Heart right ventricle (tissue), 16 donors: ENCODE data around the gene PXDC1. TPM values are rescaled to one million over a fixed set of nuclear protein-coding genes. Genes with fewer than 3 reads are reported as not detected.
"Not testable (repeated sequence)": the region's sequence is repeated elsewhere in the genome, so short reads cannot be mapped to it uniquely, and the experiment has no call there.

Experiments
- ATAC-seq, 8 donors: fragments of 200-7000 bp; cut with Tn5 transposase; one replicate each; pipeline ENCODE4 v1.9.1; 2020; ENCODE audit warnings: mild to moderate bottlenecking in 8 of 8, moderate library complexity in 8 of 8, moderate number of reproducible peaks in 1 of 8
- DNase-seq, 2 donors: peaks; one replicate each; pipeline ENCODE4 v3.0.0-alpha.2; 2020
- H3K27ac ChIP-seq, 10 donors: fragments of 200-600 bp; sonication (generic) in 2 of 10; one replicate each; pipeline versions ENCODE4 v1.5.0 to v1.8.0; 2020 to 2022; ENCODE audit warnings: mild to moderate bottlenecking in 3 of 10
- H3K27me3 ChIP-seq, 7 donors: fragments of 200-600 bp; one replicate each; pipeline ENCODE4 v1.8.0; 2021 to 2022; ENCODE audit warnings: mild to moderate bottlenecking in 2 of 7
- H3K36me3 ChIP-seq, 9 donors: fragments of 200-600 bp; sonication (generic) in 1 of 9; one replicate each; pipeline versions ENCODE4 v1.5.0 to v1.8.0; 2020 to 2022; ENCODE audit warnings: mild to moderate bottlenecking in 2 of 9
- H3K4me1 ChIP-seq, 9 donors: fragments of 200-600 bp; sonication (generic) in 1 of 9; one replicate each; pipeline versions ENCODE4 v1.5.0 to v1.8.0; 2020 to 2022; ENCODE audit warnings: mild to moderate bottlenecking in 4 of 9
- H3K4me3 ChIP-seq, 10 donors: fragments of 200-600 bp; sonication (generic) in 2 of 10; one replicate each; pipeline versions ENCODE4 v1.5.0 to v1.8.0; 2020 to 2022; ENCODE audit warnings: mild to moderate bottlenecking in 7 of 10, moderate library complexity in 2 of 10
- H3K9me3 ChIP-seq, 11 donors: fragments of 200-600 bp in 10 of 11; sonication (generic) in 2 of 11; one replicate each; pipeline versions ENCODE4 v1.5.0 to v1.8.0; 2013 to 2022; ENCODE audit warnings: mild to moderate bottlenecking in 2 of 11, control low read depth in 1 of 11, moderate library complexity in 1 of 11
- CTCF ChIP-seq, 9 donors: fragments of 200-600 bp; sonication (generic) in 2 of 9; IDR thresholded peaks; one replicate each; pipeline versions ENCODE4 v1.5.0 to v1.8.0; 2021 to 2022; ENCODE audit warnings: antibody characterized with exemption in 9 of 9, mild to moderate bottlenecking in 5 of 9, moderate library complexity in 1 of 9
- WGBS, 2 donors: extraction: QIAGEN DNeasy Blood & Tissue Kit; methylation state at CpG; one replicate each; pipeline ENCODE4 v1.1.7; 2013; ENCODE audit warnings: inconsistent platforms in 1 of 2; 5-methylcytosine and 5-hydroxymethylcytosine counted together
- intact Hi-C, 10 donors: fragments of 100-400 bp; cut with DNase I; formaldehyde crosslinking; loops; one replicate each; pipeline versions ENCODE4 v1.11.1 to v1.14.2; 2022
- polyA plus RNA-seq, 2 donors: library from polyadenylated mRNA; stranded (reverse); fragments of 200-250 nt; gene quantifications; one replicate each; pipeline ENCODE4 v1.2.3, GENCODE V29; 2013
- total RNA-seq, 10 donors: library from RNA; stranded (reverse); fragmentation: NEBNext Ultra II Directional in 3 of 10; extraction: Animal tissue kit (Norgen Biotek cat#: 25700) in 3 of 10; gene quantifications; one replicate each; pipeline versions ENCODE4 v1.2.1 to v1.2.4, GENCODE V29; 2021 to 2023
- donor health status: Arrhythmogenic right ventricular cardiomyopathy.
- donor health status: ischemic (EF 13 %, LVEDD 7.1; RV severe dilation, severe dysfunction).
- donor health status: healthy with polysubstance abuse.
- donor health status: DM: no; HTN: yes; CAD: no.
- donor health status: DM: no; HTN: no; CAD: no.
- donor health status: ischemic (EF 25% LVEDD 6.9; RV normal size, moderate dysfunction).
- donor health status: ischemic (EF 25% LVEDD 5.7; RV mildly dilated, moderate dysfunction).
- donor health status: healthy.
- donor health status: DM: yes; HTN: yes; CAD: no.
- donor health status: Ischemic cardiomyopathy.
- donor health status: ischemic (EF 35%, LVEDD 5.7; RV mildly dilated, moderate dysfunction).
- donor health status: nonischemic (EF 11% LVEDD 7.7; RV severe dilation, severe dysfunction).
- donor health status: DM: yes; HTN: yes; CAD: no.
- donor health status: PGD.
- donor health status: ischemic (EF 29% LVEDD 5.4; RV normal size, mild dysfunction).
- donor health status: nonischemic (EF 23%, LVEDD 6.1; RV moderate dilation, normal function).

Gene PXDC1
- total and polyA plus RNA-seq, 12 donors, result 11.3 to 69.9 (median 21.7) TPM

DNA sequence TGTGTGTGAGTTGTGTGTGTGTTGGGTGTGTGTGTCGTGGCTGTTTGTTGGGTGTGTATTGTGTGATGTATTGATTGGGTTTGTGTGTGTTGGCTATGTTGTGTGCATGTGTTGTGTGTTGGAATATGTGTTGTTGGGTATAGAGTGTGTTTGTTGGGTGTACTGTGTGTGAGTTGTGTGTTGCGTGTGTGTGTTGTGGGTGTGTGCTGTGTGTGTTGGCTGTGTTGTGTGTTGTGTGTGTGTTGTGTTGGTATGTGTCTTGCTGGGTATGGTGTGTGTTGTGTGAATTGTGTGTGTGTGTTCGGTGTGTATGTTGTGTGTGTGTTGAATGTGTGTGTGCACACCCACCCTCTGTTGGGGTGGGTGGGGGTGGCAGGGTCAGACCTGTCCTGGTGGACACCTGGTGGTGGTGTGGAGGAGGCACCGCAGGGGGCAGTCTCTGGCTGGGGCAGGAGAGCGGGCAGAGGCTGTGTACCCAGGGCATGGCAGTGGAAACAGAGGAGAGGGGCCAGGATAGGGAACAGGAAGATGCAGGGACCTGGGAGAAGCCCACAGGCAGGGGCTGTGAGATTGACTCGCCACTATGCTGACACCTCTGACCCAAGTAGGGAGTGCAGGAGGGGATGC lies 25.5 kb upstream of the PXDC1 start:
- Histone ChIP-seq H3K36me3 (no peaks in the 10 kb centered on the region), H3K27ac (no peak overlapping the region), H3K9me3 (no peaks in the 10 kb centered on the region), H3K4me1 (peaks cover 0 to 10% (median 3%) of the 10 kb centered on the region in 9 donors), H3K27me3 (no peaks in the 10 kb centered on the region), H3K4me3 (no peak overlapping the region)
- DNase-seq, result no peak
- no peak for ATAC-seq
- WGBS, 2 donors, result 89 to 95% methylated on average over 6 of the region's 6 CpGs
- TF ChIP-seq CTCF (IDR thresholded peaks at IDR 0.05), result no peak
- intact Hi-C loops, result no loop called here

DNA sequence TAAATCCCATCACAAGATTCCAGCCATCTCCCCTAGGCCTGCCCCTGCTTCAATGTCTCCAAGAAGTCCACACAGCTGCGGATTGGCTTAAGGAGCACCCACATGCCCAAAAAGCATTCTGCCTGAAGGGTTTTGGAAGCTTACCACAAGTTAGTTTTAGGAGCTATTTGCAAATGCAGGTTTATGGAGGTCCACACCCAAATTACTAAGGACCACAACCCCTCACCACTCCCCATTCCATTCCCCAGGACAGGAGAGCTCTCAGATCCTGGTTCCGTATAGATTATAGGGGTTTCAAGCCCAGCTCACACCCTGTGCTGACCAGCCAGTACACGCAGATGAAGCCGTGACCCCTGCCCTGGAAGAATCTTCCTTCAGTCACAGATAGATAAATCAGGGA lies 24.3 kb upstream of the PXDC1 start:
- no peak for TF ChIP-seq CTCF (IDR thresholded peaks at IDR 0.05)
- Histone ChIP-seq H3K4me3 (no peak overlapping the region), H3K27ac (no peak overlapping the region), H3K4me1 (peaks cover 0 to 10% (median 3%) of the 10 kb centered on the region in 9 donors), H3K36me3 (no peaks in the 10 kb centered on the region), H3K27me3 (no peaks in the 10 kb centered on the region), H3K9me3 (no peaks in the 10 kb centered on the region)
- intact Hi-C loops, result no loop called here
- ATAC-seq (no peak), DNase-seq (no peak)
- 95 to 96% methylated on average over 4 of the region's 4 CpGs for WGBS, 2 donors

DNA sequence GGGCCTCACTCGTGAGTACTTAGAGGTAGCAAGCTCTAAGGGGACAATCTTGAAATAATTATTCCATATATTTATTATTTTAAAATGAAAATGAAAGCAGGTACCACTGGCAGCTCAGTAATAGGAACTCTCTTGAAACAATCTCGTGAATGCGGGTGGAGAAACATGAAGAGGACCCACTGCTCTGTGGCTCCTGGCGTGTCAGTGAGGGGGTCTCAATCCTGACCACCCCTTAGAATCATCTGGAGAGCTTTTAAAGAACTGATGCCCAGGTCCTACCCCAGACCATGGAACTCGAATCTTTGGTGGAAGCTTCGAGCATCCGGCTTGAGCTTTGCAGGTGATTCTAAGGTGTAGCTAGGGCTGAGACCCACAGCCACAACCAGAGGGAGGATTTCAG lies 23.9 kb upstream of the PXDC1 start:
- no peak for TF ChIP-seq CTCF (IDR thresholded peaks at IDR 0.05)
- Histone ChIP-seq H3K27ac (no peak overlapping the region), H3K4me3 (no peak overlapping the region), H3K9me3 (no peaks in the 10 kb centered on the region), H3K27me3 (no peaks in the 10 kb centered on the region), H3K4me1 (peaks cover 0 to 10% (median 3%) of the 10 kb centered on the region in 9 donors), H3K36me3 (no peaks in the 10 kb centered on the region)
- ATAC-seq, result no peak
- no peak for DNase-seq
- intact Hi-C loops, result no loop called here
- WGBS, 2 donors, result 94 to 96% methylated on average over 7 of the region's 7 CpGs

GRCh38 chr6:3773678-3774298 lies 22.3 kb upstream of the PXDC1 start:
- no peaks in the 10 kb centered on the region for H3K36me3 ChIP-seq
- H3K4me3 ChIP-seq, result no peak overlapping the region
- peaks cover 0 to 3% (median 0%) of the 10 kb centered on the region in 7 donors for H3K27me3 ChIP-seq
- peak in 2 of 8 donors; percentile 37 to 49 for ATAC-seq
- no peaks in the 10 kb centered on the region for H3K9me3 ChIP-seq
- H3K27ac ChIP-seq, result no peak overlapping the region
- peaks cover 0 to 10% (median 3%) of the 10 kb centered on the region in 9 donors for H3K4me1 ChIP-seq
- TF ChIP-seq CTCF (IDR thresholded peaks at IDR 0.05), result no peak
- DNase-seq, result peak in 1 of 2 donors; percentile 61
- 76 to 77% methylated on average over 7 of the region's 7 CpGs for WGBS, 2 donors
- intact Hi-C loops, result no loop called here

DNA sequence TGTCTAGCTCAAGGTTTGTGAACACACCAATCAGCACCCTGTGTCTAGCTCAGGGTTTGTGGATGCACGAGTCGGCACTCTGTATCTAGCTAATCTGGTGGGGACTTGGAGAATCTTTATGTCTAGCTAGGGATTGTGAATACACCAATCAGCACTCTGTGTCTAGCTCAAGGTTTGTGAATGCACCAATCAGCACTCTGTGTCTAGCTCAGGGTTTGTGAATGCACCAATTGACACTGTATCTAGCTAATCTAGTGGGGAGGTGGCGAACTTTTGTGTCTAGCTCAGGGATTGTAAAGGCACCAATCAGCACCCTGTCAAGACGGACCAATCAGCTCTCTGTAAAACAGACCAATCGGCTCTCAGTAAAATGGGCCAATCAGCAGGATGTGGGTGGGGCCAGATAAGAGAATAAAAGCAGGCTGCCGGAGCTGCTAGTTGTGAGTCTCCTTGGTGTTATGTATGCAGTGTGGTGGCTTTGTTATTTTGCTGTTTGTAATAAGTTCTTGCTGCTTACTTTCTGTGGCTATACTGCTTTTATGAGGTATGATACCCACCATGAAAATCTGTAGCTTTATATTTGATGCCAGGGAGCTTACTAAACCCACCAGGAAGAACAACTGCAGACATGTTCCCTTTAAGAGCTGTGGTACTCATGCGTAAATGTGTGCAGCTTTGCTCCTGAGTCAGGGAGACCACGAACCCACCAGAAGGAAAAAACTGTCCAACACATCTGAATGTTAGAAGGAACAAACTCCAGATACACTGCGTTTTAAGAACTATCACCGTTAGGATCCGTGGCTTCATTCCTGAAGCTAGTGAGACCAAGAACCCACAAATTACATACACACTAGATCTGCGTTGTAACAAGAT lies 20.9 kb upstream of the PXDC1 start:
- peaks cover 0 to 16% (median 8%) of the 10 kb centered on the region in 9 donors for H3K4me1 ChIP-seq
- DNase-seq, ATAC-seq, H3K27me3 ChIP-seq, H3K27ac ChIP-seq, H3K36me3 ChIP-seq, intact Hi-C loops, H3K9me3 ChIP-seq, H3K4me3 ChIP-seq: not testable (repeated sequence)
- 92 to 94% methylated on average over 12 of the region's 12 CpGs for WGBS, 2 donors
